ENCODE data around the gene KIZ.

KIZ gene

GRCh38 chr20:21105429-21106170 is 20.3 kb upstream of the KIZ start:
- DNase-seq: no peak

GRCh38 chr20:21106171-21107017 is 19.5 kb upstream of the KIZ start, which contains the start of gene LINC00237:
TSS of gene LINC00237 (minus strand) at chr20:21106358.
- DNase-seq: no peak

GRCh38 chr20:21109144-21109543 is 16.7 kb upstream of the KIZ start:
- DNase-seq: no peak

- DNase-seq: no peak
These were observed 15.1 kb upstream of the KIZ start for GRCh38 chr20:21110811-21111210.

- DNase-seq: no peak
These were observed 14.5 kb upstream of the KIZ start for GRCh38 chr20:21111416-21111815.

- no peak for DNase-seq
These were observed 12.2 kb upstream of the KIZ start for GRCh38 chr20:21113697-21114096.

GRCh38 chr20:21114584-21114983 is 11.3 kb upstream of the KIZ start:
- no peak for DNase-seq

GRCh38 chr20:21117521-21117920 is 8.4 kb upstream of the KIZ start:
- DNase-seq: no peak

GRCh38 chr20:21118138-21118537 is 7.7 kb upstream of the KIZ start:
- no peak for DNase-seq

GRCh38 chr20:21118782-21119181 is 7.1 kb upstream of the KIZ start:
- no peak for DNase-seq

- no peak for DNase-seq
These were observed 1.7 kb upstream of the KIZ start for GRCh38 chr20:21124190-21124589.

- DNase-seq: no peak
These were observed 622 bp upstream of the KIZ start for GRCh38 chr20:21125072-21125848.

- DNase-seq: no peak
These were observed 644 bp downstream of the KIZ start for GRCh38 chr20:21126581-21126870.

- no peak for DNase-seq
These were observed 1.5 kb downstream of the KIZ start for GRCh38 chr20:21127201-21127981.

- DNase-seq: no peak
These were observed 4.0 kb downstream of the KIZ start for GRCh38 chr20:21129861-21130260.

- no peak for DNase-seq
These were observed 7.5 kb downstream of the KIZ start for GRCh38 chr20:21133404-21133803.

- DNase-seq: no peak
These were observed 8.2 kb downstream of the KIZ start for GRCh38 chr20:21133917-21134622.

GRCh38 chr20:21134883-21135493 is 9.1 kb downstream of the KIZ start:
- DNase-seq: no peak

GRCh38 chr20:21136015-21136732 is 10.3 kb downstream of the KIZ start:
- no peak for DNase-seq

GRCh38 chr20:21137078-21137477 is 11.2 kb downstream of the KIZ start:
- no peak for DNase-seq

Data from activated CD4-positive, alpha-beta T cell treated with anti-CD3 and anti-CD28 coated beads for 4 hours (primary cell).